OCI-LY7 (cell line): Measurements from ENCODE around the gene PLPP1.

Experiments
- EZH2phosphoT487 ChIP-seq: fragments of 200-600 bp; sonication (generic); IDR thresholded peaks from 2 replicates; pipeline ENCODE4 v1.6.1; 2018; ENCODE audit warnings: low read depth, borderline replicate concordance, mild to moderate bottlenecking, mixed run types, antibody characterized with exemption, low read length, moderate library complexity, mixed read lengths
- TF ChIP-seq, protein P1 (sequence below): fragments of 200-600 bp; sonication (generic); conservative IDR thresholded peaks from 2 replicates; pipeline ENCODE4 v1.5.1; 2014; ENCODE audit warnings: mild to moderate bottlenecking, antibody characterized with exemption, low read length, moderate library complexity, mixed read lengths

DNA sequence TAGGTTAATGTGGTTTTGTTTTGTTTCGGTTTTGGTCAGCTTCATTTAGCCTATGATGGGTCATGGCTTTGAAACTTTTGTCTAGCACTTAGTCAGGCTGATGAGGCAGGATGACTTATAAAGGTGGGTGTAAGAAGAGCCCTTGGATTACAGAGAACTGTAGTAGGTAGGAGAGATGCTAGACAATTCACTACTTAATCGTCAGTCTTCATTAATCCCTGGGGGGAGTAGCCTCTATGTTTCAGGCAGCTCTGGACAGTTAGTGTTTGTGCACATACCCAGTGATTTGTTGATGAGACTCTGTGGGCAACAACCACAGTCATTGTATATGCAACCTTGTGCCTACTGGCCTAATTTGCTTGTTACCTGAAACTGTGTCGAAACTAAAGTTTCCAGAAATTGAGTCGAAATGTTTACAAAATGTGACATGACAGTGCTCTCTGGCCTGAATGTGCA lies 113.7 kb downstream of the PLPP1 start:
- TF ChIP-seq, protein P1, sequence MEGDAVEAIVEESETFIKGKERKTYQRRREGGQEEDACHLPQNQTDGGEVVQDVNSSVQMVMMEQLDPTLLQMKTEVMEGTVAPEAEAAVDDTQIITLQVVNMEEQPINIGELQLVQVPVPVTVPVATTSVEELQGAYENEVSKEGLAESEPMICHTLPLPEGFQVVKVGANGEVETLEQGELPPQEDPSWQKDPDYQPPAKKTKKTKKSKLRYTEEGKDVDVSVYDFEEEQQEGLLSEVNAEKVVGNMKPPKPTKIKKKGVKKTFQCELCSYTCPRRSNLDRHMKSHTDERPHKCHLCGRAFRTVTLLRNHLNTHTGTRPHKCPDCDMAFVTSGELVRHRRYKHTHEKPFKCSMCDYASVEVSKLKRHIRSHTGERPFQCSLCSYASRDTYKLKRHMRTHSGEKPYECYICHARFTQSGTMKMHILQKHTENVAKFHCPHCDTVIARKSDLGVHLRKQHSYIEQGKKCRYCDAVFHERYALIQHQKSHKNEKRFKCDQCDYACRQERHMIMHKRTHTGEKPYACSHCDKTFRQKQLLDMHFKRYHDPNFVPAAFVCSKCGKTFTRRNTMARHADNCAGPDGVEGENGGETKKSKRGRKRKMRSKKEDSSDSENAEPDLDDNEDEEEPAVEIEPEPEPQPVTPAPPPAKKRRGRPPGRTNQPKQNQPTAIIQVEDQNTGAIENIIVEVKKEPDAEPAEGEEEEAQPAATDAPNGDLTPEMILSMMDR = no peak
- no peak for TF ChIP-seq EZH2phosphoT487
